SK-N-SH treated with all-trans-retinoic acid at 6 μM for 48 hours (cell line): ENCODE measurements around the gene PEX5L.

ENCODE experiments used
- ARNTL ChIP-seq: fragments of 450-650 bp; formaldehyde crosslinking; IDR thresholded peaks from 2 replicates; pipeline ENCODE4 v1.5.0; 2020; ENCODE audit warnings: low read depth, mild to moderate bottlenecking, moderate library complexity, borderline replicate concordance
- ESRRG ChIP-seq: fragments of 250-450 bp; sonication (Bioruptor Pico); IDR thresholded peaks from 2 replicates; pipeline ENCODE4 v1.6.1; 2021; ENCODE audit warnings: mild to moderate bottlenecking
- RARB ChIP-seq: fragments of 250-450 bp; sonication (Bioruptor Pico); IDR thresholded peaks from 2 replicates; pipeline ENCODE4 v1.8.0; 2021; ENCODE audit warnings: mild to moderate bottlenecking, moderate library complexity
- ZFP3 ChIP-seq: fragments of 250-450 bp; sonication (Bioruptor Pico); IDR thresholded peaks from 2 replicates; pipeline ENCODE4 v1.5.0; 2020; ENCODE audit warnings: mild to moderate bottlenecking, moderate library complexity
- ZFP30 ChIP-seq: fragments of 450-650 bp; formaldehyde crosslinking; IDR thresholded peaks from 2 replicates; pipeline ENCODE4 v1.5.0; 2022; ENCODE audit warnings: mild to moderate bottlenecking, moderate library complexity
- ZNF565 ChIP-seq: fragments of 450-650 bp; formaldehyde crosslinking; conservative IDR thresholded peaks from 2 replicates; pipeline ENCODE4 v1.5.0; 2020; ENCODE audit warnings: low read depth, mild to moderate bottlenecking, moderate library complexity
- TF ChIP-seq, protein P1 (sequence below): fragments of 250-450 bp; sonication (Bioruptor Pico); IDR thresholded peaks from 2 replicates; pipeline ENCODE4 v1.5.0; 2020; ENCODE audit warnings: mild to moderate bottlenecking, moderate library complexity
- TF ChIP-seq, protein P2 (sequence below): fragments of 250-450 bp; sonication (Bioruptor Pico); IDR thresholded peaks from 2 replicates; pipeline ENCODE4 v1.8.0; 2020; ENCODE audit warnings: mild to moderate bottlenecking, moderate library complexity, borderline replicate concordance
- TF ChIP-seq, protein P3 (sequence below): fragments of 250-450 bp; sonication (Bioruptor Pico); IDR thresholded peaks from 2 replicates; pipeline ENCODE4 v1.8.0; 2021; ENCODE audit warnings: low read depth, mild to moderate bottlenecking, moderate library complexity, borderline replicate concordance

DNA sequence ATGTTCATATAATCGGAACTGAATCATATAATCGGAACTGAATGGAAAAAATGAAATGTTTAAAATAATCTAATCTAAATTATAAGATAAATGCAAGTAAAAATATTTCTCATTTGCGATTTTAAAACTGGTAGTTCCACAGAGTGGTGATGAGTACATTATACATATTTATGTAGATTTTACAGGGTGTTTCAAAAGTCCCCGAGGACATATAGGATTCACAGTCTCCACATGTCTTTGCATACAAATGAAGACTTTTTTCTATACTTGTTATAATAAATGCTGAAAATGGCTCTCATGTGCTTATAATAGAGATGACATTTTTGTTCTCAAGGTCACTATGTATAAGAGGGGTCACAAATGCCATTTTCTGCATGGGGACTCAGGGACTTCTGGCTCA is 139.5 kb downstream of the PEX5L start:
- TF ChIP-seq, protein P1, sequence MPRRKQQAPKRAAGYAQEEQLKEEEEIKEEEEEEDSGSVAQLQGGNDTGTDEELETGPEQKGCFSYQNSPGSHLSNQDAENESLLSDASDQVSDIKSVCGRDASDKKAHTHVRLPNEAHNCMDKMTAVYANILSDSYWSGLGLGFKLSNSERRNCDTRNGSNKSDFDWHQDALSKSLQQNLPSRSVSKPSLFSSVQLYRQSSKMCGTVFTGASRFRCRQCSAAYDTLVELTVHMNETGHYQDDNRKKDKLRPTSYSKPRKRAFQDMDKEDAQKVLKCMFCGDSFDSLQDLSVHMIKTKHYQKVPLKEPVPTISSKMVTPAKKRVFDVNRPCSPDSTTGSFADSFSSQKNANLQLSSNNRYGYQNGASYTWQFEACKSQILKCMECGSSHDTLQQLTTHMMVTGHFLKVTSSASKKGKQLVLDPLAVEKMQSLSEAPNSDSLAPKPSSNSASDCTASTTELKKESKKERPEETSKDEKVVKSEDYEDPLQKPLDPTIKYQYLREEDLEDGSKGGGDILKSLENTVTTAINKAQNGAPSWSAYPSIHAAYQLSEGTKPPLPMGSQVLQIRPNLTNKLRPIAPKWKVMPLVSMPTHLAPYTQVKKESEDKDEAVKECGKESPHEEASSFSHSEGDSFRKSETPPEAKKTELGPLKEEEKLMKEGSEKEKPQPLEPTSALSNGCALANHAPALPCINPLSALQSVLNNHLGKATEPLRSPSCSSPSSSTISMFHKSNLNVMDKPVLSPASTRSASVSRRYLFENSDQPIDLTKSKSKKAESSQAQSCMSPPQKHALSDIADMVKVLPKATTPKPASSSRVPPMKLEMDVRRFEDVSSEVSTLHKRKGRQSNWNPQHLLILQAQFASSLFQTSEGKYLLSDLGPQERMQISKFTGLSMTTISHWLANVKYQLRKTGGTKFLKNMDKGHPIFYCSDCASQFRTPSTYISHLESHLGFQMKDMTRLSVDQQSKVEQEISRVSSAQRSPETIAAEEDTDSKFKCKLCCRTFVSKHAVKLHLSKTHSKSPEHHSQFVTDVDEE: no peak
- no peak for TF ChIP-seq ZFP3 (CRISPR knock-in tag)
- no peak for TF ChIP-seq ZFP30 (CRISPR knock-in tag)
- TF ChIP-seq, protein P2, sequence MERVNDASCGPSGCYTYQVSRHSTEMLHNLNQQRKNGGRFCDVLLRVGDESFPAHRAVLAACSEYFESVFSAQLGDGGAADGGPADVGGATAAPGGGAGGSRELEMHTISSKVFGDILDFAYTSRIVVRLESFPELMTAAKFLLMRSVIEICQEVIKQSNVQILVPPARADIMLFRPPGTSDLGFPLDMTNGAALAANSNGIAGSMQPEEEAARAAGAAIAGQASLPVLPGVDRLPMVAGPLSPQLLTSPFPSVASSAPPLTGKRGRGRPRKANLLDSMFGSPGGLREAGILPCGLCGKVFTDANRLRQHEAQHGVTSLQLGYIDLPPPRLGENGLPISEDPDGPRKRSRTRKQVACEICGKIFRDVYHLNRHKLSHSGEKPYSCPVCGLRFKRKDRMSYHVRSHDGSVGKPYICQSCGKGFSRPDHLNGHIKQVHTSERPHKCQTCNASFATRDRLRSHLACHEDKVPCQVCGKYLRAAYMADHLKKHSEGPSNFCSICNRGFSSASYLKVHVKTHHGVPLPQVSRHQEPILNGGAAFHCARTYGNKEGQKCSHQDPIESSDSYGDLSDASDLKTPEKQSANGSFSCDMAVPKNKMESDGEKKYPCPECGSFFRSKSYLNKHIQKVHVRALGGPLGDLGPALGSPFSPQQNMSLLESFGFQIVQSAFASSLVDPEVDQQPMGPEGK: no peak
- TF ChIP-seq ZNF565: no peak
- TF ChIP-seq ARNTL (CRISPR knock-in tag): no peak
- no peak for TF ChIP-seq RARB
- TF ChIP-seq, protein P3, sequence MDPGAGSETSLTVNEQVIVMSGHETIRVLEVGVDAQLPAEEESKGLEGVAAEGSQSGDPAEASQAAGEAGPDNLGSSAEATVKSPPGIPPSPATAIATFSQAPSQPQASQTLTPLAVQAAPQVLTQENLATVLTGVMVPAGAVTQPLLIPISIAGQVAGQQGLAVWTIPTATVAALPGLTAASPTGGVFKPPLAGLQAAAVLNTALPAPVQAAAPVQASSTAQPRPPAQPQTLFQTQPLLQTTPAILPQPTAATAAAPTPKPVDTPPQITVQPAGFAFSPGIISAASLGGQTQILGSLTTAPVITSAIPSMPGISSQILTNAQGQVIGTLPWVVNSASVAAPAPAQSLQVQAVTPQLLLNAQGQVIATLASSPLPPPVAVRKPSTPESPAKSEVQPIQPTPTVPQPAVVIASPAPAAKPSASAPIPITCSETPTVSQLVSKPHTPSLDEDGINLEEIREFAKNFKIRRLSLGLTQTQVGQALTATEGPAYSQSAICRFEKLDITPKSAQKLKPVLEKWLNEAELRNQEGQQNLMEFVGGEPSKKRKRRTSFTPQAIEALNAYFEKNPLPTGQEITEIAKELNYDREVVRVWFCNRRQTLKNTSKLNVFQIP: no peak
- no peak for TF ChIP-seq ESRRG (CRISPR knock-in tag)
